GM12874 (cell line): ENCODE data around the gene CCT6A.
A peak's percentile ranks its signal among the peaks of the same experiment; 100 is the strongest.

ENCODE experiments used
- CTCF ChIP-seq: IDR thresholded peaks from 2 replicates; pipeline ENCODE4 v1.5.1; 2011; ENCODE audit warnings: low read depth, mild to moderate bottlenecking, control low read depth, low read length, moderate library complexity; ENCODE audit not compliant: insufficient read depth

The CCT6A gene

GRCh38 chr7:56051053-56051338 is 569 bp upstream of the CCT6A start:
- TF ChIP-seq CTCF = no peak

- TF ChIP-seq CTCF = no peak
These were observed 1.8 kb downstream of the CCT6A start for GRCh38 chr7:56053379-56053778.

- TF ChIP-seq CTCF = no peak
These were observed 2.4 kb downstream of the CCT6A start for GRCh38 chr7:56053993-56054392.

GRCh38 chr7:56062382-56062781 is 10.8 kb downstream of the CCT6A start:
- no peak for TF ChIP-seq CTCF

GRCh38 chr7:56063500-56063881 is 11.9 kb downstream of the CCT6A start:
- no peak for TF ChIP-seq CTCF

- TF ChIP-seq CTCF = peak; percentile 41; the same call in 1 of the 2 replicates
These were observed 12.5 kb downstream of the CCT6A start, which contains the start of gene SUMF2 for GRCh38 chr7:56063882-56064625. Gene SUMF2, plus strand, starts transcription at chr7:56064286. Its CDS starts 26 bp downstream, at chr7:56064312.

GRCh38 chr7:56074371-56074791 is 22.8 kb downstream of the CCT6A start:
- TF ChIP-seq CTCF = peak; percentile 86
